PFSK-1 (cell line): Measurements from ENCODE around the gene GPR61.

Source experiments
- FOXP2 ChIP-seq: optimal IDR thresholded peaks from 2 replicates; pipeline ENCODE3; 2011; ENCODE audit warnings: borderline replicate concordance, control low read depth, inconsistent platforms; ENCODE audit not compliant: insufficient read depth; ENCODE audit errors: extremely low read length, extremely low read depth
- POLR2AphosphoS5 ChIP-seq: IDR thresholded peaks from 2 replicates; pipeline ENCODE4 v1.6.1; 2012; ENCODE audit warnings: low read depth, mild to moderate bottlenecking, control low read depth, low read length, moderate library complexity
- REST ChIP-seq, 2 experiments: IDR thresholded peaks; 2 replicates each; pipeline versions ENCODE4 v1.6.1 to v1.8.0; 2011 to 2012; ENCODE audit warnings: low read depth in 2 of 2, low read length in 2 of 2, control low read depth in 1 of 2, inconsistent platforms in 1 of 2, mild to moderate bottlenecking in 1 of 2, moderate library complexity in 1 of 2; ENCODE audit not compliant: insufficient read depth in 1 of 2
- SIN3A ChIP-seq: IDR thresholded peaks from 2 replicates; pipeline ENCODE4 v1.6.1; 2012; ENCODE audit warnings: mild to moderate bottlenecking, low read length, moderate library complexity, borderline replicate concordance; ENCODE audit not compliant: insufficient read depth
- TAF1 ChIP-seq: IDR thresholded peaks from 2 replicates; pipeline ENCODE4 v1.6.1; 2012; ENCODE audit warnings: low read length, control low read depth, borderline replicate concordance; ENCODE audit not compliant: insufficient read depth

GRCh38 chr1:109508001-109508872 lies 31.4 kb upstream of the GPR61 start:
- TF ChIP-seq FOXP2 (no peak), POLR2AphosphoS5 (no peak), TAF1 (no peak), REST (IDR thresholded peaks at IDR 0.05; ENCODE audit: insufficient read depth in 1 of 2, low read depth in 2 of 2, low read length in 2 of 2) (no peak), SIN3A (no peak)
